ENCODE measurements around the gene TNK2. TPM values are rescaled to one million over a fixed set of nuclear protein-coding genes. Genes with fewer than 3 reads are reported as not detected.

TNK2 gene
- total RNA-seq, 4 donors from 2014 or later, result 42.3 to 105 (median 53.1) TPM

GRCh38 chr3:195892105-195893043 lies 16.0 kb downstream of the TNK2 start:
- no peak for DNase-seq (ENCODE audit: low spot score in 2 of 2)
- intact Hi-C loops (cut with DNase I; ENCODE audit: low total_unique reads), result no loop called here

GRCh38 chr3:195891431-195892104 lies 16.8 kb downstream of the TNK2 start:
- intact Hi-C loops (cut with DNase I; ENCODE audit: low total_unique reads), result no loop called here
- DNase-seq (ENCODE audit: low spot score in 2 of 2), result no peak
- WGBS, 2 donors, result 80 to 83% methylated on average over 19 of the region's 19 CpGs
- TF ChIP-seq CTCF (IDR thresholded peaks at IDR 0.05) (no peak), POLR2A (IDR thresholded peaks at IDR 0.05) (no peak)
- H3K4me3 ChIP-seq (ENCODE audit: low read depth, poor library complexity, severe bottlenecking), result no peak overlapping the region

More at GRCh38 chr3:195892105-195893043, 16.0 kb downstream of the TNK2 start:
- no peak for TF ChIP-seq POLR2A (IDR thresholded peaks at IDR 0.05)
- no peak for TF ChIP-seq CTCF (IDR thresholded peaks at IDR 0.05)
- 45 to 56% methylated on average over 28 to 30 of the region's 35 CpGs for WGBS, 2 donors
- no peak overlapping the region for H3K4me3 ChIP-seq (ENCODE audit: low read depth, poor library complexity, severe bottlenecking)

GRCh38 chr3:195889870-195890295 lies 18.5 kb downstream of the TNK2 start:
- WGBS, 2 donors, result 44% methylated on average over 7 to 8 of the region's 8 CpGs
- H3K4me3 ChIP-seq (ENCODE audit: low read depth, poor library complexity, severe bottlenecking), result no peak overlapping the region
- intact Hi-C loops (cut with DNase I; ENCODE audit: low total_unique reads), result no loop called here
- DNase-seq (ENCODE audit: low spot score in 2 of 2), result no peak
- TF ChIP-seq CTCF (IDR thresholded peaks at IDR 0.05), result no peak
- TF ChIP-seq POLR2A (IDR thresholded peaks at IDR 0.05), result no peak

GRCh38 chr3:195888981-195889869 lies 19.1 kb downstream of the TNK2 start:
- WGBS, 2 donors, result 83 to 87% methylated on average over 26 of the region's 26 CpGs
- intact Hi-C loops (cut with DNase I; ENCODE audit: low total_unique reads), result no loop called here
- DNase-seq (ENCODE audit: low spot score in 2 of 2), result no peak
- H3K4me3 ChIP-seq (ENCODE audit: low read depth, poor library complexity, severe bottlenecking), result no peak overlapping the region
- TF ChIP-seq CTCF (IDR thresholded peaks at IDR 0.05), result no peak
- no peak for TF ChIP-seq POLR2A (IDR thresholded peaks at IDR 0.05)

GRCh38 chr3:195888311-195888761 lies 20.0 kb downstream of the TNK2 start:
- intact Hi-C loops (cut with DNase I; ENCODE audit: low total_unique reads), result no loop called here
- no peak for DNase-seq (ENCODE audit: low spot score in 2 of 2)
- 89 to 94% methylated on average over 17 to 18 of the region's 18 CpGs for WGBS, 2 donors
- no peak overlapping the region for H3K4me3 ChIP-seq (ENCODE audit: low read depth, poor library complexity, severe bottlenecking)
- no peak for TF ChIP-seq POLR2A (IDR thresholded peaks at IDR 0.05)
